NCI-H1092 (cell line): Measurements from ENCODE around the gene RIPOR3.
"Not testable (repeated sequence)": the region's sequence is repeated elsewhere in the genome, so short reads cannot be mapped to it uniquely, and the experiment has no call there.

Experiments used
- DNase-seq: peaks from one replicate; lab custom pipeline; 2025; lab: John Stamatoyannopoulos, UW

The RIPOR3 gene

DNA sequence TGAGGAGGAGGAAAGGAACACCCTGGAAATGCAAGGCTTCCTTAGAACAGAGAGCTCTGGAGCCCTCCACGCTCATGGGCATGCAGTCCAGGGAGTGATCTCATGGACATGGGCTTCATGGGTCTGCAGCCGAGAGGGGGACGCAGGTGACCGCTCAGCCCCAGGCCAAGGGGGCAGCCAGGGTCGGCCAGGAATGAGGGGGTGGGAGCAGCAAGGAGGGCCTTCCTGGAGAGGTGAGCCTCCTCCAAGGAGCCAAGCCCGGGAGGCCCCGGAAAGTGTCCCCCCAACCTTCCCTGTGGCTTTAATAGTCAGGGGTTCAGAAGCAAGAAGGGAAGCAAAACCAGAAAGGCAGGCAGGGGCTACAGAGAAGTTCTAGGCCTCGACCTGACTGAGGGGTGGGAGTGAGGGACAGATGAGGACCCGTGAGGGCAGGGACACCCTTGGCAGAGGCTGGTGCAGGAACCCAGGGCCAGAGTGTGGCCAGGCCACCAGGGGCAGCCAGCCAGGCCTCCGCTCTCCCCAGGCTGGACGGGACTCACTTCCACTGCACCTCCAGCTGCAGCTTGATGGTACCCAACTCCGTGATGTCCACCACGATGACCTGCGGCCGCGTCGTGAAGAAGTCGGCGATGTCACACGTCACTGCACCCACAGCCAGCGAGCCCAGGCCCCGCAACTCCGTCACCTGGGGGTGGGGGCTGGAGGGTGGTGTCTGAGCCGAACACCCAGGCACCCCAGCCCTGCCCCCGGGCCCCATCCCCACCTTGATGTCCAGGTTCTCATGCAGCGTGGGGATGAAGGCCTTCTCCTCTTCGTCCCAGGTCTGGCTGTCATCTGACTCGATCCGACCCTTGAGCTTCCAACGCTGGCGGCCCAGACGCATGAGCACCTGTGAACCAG is 83.2 kb downstream of the RIPOR3 start:
- DNase-seq = no peak

DNA sequence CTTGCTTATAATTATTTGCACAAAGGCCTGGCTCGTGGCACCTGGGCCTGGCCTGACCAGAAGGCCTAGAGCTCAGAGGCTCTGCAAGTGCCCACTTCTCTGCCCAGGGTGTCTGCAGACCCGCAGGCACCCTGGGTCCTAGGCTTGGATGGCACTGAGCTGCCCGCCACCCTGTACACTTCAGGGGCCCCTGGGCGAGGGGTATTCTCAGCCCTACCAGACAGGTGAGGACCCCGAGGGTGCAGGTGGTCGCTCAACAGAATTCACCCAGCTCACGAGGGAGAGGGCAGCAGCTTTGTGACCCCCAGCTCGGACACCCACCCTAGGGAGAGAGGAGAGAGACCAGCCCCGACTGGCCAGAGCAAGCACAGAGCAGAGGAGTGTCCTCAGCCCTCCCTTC is 83.9 kb downstream of the RIPOR3 start:
- no peak for DNase-seq

DNA sequence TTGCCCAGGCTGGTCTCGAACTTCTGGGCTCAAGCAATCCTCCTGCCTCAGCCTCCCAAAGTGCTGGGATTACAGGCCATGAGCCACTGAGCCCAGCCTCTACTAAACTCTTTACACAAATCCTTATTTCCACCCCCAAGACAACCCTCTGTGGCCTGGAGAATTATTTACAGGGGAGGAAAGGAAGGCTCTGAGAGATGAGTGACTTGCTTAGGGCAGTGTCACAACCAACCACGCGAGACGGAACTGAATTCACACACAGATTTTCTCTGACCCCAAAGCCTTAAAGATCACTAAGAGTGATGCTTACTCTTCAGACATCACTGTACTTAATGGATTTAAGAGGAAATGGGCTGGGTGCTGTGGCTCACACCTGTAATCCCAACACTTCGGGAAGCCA is 86.2 kb downstream of the RIPOR3 start:
- DNase-seq = no peak

DNA sequence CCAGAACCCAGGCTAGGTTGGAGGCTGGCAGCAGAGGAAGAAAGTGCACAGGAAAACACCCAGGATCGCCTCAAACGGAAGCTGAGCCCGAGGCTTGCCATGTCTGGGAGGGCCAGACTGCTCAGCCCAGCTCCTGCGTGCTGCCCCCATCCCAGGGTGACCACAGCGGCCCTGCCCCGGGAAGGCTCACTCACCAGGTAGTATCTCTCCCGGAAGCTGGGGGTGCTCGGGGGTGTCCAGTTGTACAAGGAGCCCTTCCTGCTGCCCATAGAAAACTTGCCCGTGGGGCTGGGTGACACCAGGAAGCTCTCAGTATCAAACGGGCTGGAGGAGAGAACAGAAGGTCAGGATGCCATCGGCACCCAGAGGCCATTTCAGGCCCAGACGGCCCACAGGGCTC is 86.9 kb downstream of the RIPOR3 start:
- no peak for DNase-seq

DNA sequence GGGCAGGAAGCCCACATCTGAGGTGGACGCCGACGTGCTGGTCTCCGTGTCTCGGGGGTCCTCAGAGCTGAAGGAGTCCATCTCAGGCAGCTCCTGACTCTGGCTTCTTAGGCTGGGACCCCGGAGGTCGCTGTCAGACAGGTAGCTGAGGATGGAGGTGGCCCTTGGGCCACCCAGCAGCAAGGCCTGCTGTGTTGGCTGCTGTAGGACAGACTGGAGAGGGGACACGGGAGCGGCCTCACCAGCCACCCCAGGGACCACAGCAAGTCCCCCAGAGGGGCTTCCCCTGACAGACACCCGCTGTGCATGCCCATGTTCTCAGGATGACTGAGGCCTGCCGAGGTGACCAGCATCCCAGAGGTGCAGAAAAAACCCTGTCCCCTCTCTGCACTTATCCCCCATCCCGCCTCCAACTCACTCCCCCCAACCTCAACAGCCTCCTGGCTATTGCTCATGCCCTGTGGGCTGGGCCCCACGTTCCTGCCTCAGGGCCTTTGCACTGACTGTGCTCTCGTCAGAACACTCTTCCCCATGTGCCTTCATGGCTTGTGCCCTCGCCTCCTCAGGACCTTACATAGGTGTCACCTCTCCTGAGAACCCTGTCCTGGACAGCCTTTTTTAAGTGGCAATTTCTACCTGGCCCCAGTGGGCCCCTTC is 88.8 kb downstream of the RIPOR3 start:
- no peak for DNase-seq

DNA sequence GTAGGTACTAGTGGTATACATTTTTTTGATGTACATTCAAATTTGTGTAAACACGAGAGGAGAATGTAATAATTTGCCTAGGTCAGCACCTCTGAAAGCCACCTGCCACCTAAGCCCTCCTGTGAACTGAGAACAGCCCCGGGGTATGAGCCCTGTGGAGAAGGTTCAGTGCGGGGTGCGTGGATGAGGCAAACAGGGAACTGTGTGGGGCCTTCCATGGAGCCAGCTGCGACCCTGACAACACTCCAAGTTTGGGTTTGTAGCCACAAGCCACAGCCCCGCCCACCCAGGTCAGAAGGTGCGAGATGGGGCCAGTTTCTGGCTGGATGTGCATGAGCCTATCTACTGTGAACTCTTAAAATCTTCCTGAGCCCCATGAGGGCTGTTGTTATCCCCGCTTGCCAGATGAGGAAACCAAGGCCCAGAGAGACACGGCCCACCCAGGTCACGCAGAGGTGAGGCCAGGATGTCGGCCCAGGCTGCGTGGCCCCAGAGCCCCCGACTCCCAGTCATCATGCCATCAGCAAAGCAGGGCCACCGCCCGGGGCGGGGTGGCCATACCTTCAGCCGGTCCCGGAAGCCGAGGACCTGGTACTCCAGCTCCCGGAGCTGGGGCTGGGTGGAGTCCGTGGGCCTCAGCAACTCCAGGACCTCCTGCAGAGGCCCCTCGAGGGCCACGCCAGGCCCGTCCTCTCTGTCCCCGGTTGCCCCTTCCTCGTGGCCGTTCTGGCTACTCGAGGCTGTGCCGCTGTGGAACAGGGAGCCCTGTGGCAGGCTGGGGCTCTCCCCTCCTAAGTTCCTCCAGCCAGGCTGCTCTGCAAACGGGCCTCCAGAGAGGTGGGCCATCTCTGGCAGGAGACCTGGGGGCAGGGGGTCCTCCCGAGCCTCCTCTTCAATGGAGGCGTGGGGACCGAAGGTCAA is 89.6 kb downstream of the RIPOR3 start:
- no peak for DNase-seq

DNA sequence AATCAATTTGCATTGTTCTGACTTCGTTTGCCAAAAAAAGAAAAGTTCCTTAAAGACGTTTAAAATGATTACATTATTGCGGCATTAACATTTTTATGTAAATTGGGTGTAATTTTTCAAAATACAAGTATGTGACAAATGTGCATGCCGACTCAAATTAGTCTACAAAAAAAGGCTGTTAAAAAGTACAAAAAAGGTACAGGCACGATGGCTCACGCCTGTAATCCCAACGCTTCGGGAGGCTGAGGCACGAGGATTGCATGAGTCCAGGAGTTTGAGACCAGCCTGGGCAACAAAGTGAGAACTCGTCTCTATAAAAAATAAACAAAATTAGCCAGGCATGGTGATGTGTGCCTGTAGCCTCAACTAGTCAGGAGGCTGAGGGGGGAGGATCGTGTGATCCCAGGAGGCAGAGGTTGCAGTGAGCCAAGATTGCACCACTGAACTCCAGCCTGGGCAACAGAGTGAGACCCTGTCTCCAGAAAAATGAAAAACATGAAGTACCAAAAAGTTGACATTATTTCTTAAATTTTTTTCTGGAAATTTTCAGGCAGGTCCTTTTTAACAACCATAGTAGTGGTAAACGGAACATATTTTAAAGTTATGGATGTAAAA is 91.0 kb downstream of the RIPOR3 start:
- no peak for DNase-seq

DNA sequence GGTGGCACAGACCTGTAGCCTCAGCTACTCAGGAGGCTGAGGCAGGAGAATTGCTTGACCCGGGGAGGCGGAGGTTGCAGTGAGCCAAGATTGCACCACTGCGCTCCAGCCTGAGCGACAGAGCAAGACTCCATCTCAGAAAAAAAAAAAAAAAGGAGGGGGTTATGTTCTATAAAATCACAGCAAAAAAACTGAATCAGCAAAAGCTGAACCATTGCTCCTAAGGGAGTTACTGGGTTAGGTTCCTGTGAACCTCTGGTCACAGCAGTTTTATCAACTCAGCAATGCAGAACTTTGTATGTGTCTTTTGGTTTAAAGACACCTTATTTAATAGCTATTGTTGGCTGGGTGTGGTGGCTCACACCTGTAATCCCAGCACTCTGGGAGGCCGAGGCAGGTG is 92.6 kb downstream of the RIPOR3 start:
- not testable (repeated sequence) for DNase-seq

DNA sequence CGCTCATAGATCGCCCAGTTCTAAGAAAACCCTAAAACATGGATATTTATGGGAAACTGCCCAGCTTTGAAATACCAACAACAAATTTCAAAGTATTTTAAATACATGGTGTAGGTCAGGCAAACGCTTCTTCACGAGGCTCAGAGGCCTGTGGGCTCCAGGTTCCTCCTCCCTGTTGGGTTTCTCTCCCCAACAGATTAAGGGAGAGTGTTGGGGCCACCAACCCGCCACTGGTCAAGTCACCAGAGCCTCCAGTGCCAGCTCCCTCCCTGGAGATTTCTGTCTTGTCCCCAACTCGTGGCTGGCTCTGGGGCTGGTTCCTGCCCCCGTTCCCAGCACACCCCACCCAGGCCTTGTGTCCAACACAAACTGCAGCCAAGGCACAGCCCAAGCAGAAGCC is 93.3 kb downstream of the RIPOR3 start:
- DNase-seq = no peak

DNA sequence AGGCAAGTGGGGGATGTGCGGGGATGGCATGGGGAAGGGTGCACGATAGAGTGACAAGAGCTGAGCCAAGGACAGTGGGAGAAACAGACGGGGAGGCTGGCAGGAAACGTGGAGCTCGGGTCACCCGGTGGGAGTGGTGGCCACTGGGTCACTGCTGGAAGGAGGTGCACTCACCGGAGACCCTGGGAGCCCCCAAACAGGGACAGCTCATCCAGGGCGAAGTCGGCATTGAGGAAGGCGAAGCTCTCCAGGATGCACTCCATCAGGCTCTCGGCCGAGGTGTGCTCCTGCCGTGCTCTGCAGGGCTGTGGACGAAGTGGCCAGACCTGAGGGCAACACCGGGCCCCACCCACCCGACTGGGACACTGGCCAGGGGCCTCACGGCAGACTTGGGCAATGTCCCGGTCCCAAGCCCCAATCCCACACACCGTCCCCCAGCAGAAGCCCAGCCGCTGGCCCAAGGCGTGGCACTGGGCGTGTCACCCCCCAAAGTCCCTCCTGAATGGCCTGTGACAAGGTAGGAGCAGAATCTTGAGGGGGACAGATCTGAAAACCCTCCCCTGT is 93.9 kb downstream of the RIPOR3 start:
- no peak for DNase-seq

DNA sequence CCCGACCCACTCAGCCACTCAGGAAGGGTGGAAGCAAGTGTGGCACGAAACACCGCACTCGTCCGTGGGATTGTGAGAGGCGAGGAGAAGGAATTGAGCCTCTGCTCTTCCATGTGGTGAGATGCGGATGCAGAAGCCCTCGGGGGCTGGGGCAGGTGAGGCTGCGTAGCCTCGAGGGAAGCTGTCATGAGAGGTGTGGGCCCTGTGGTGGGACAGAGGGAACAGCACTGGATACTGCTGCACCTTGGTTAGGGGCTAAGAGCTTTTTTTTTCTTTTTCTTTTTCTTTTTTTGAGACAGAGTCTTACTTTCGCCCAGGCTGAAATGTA is 94.7 kb downstream of the RIPOR3 start:
- DNase-seq = no peak

DNA sequence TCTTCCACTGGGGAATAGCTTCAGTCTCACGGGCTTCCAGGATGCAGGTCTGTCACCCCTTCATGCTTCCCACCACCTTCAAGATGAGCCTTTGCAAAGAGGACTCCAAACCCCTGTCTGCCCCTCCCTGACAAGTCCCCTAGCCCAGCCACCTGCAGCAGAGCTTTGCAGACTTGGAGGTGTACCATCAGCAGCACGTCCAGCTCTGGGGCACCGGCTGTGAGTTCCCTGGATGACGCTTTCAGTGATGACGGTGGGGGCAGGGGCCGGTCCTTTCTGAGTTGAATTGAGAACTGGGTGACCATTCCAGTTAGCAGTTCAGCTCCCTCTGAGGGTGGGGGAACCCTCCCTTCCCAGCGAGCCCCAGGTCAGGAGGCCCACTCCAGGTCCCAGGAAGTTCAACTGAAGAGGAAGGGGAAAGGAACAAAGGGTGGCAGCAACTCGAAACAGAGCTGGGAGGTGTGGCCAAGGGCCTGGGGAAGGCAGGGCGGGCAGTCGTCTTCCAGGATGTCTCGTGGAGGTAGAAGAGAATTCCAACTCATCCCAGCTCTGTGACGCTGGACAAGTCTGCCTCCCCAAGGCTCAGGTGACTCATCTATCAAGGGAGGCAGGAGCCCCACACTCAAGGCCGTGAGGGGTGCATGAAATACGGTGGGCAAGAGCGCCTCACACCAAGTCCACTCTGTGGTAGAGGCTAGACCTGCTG is 95.2 kb downstream of the RIPOR3 start:
- DNase-seq = no peak

DNA sequence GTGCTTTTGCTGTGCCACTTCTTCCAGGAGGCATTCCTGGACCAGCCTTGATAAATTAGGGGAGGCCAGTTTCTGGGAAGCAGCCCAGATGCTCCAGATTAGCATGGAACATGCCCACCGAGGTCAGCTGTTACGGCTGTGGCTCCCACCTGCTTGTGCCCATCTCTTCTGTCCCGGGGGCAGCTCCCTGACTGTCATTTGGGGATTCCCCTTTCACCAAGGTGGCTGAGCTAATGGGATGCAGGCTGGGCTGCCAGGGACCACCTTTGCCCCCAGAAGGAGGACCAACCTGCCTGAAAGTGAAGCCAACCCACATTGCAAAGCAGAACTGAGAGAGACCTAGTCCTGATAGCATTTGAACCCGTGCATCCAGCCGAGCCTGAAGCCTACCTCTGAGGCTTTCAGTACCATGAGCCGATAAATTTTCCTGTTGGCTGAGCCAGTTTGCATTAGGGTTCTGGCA is 95.9 kb downstream of the RIPOR3 start:
- no peak for DNase-seq

DNA sequence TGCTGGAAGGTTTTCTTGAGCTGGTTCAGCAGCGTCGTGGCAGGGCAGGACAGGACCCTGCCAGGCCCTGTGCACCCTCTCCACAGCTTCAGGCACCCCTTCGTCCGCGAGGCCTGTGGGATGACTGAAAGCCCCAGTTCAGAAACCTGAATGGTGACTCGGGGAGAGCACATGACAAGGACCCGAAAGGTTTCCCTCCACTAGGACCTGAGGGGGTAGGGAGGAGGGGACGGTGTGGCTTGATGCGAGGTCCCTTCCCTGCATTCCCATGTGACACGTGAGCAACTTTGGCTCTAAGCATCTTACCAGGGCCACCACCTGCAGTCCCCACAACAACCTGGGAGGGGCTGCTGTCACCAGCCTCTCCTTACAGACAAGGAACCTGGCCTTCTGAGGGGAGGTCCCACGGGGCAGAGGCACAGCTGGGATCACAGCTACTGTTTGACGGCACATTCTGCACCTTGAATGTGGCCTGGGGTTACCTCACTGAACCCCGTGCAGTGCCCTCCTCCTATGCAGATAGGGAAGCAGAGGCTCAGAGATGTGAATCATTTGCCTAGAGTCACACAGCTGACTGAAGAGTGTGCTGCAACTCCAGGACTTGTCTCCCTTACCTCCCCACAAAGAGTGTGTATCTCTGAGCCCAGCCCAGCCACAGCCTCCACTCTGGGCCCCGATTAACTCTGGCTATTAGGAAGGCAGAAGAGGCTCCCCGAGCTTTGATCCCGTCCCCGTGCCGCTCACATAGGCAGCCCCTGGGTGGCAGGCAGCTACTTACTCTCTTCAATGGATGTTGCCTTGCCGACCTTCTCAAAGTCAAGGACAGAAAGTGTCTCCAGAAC is 96.5 kb downstream of the RIPOR3 start:
- no peak for DNase-seq

DNA sequence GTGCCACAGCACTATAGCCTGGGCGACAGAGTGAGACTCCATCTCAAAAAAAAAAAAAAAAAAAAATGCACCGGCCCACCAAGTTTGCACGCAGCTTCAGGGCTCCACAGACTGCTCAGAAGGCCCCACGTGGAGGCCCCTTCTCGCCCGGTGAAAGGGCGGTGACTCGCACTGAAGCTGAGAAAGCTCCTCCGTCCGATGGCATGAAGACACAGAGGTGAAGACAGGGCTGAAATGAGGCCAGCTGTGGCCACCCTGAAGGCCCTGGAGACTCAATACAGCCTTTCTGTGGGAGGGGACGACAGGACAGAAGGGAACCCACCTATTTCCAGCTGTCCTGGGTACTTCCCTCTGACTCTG is 97.1 kb downstream of the RIPOR3 start:
- DNase-seq = no peak

DNA sequence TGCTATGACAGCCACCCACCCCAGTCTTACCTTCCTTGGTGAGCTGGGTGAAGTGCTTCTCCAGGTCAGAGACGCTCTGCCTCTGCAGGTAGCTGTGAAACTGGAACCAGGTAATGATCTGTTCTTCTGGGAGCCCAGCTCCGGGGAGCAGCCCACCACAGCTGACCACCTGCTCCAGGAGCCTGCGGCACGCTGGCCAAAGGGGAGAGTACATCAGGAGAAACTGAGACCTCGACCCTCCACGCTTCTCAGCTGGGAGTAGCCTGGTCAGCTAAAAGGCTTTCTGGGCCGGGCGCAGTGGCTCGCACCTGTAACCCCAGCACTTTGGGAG is 98.4 kb downstream of the RIPOR3 start:
- no peak for DNase-seq

DNA sequence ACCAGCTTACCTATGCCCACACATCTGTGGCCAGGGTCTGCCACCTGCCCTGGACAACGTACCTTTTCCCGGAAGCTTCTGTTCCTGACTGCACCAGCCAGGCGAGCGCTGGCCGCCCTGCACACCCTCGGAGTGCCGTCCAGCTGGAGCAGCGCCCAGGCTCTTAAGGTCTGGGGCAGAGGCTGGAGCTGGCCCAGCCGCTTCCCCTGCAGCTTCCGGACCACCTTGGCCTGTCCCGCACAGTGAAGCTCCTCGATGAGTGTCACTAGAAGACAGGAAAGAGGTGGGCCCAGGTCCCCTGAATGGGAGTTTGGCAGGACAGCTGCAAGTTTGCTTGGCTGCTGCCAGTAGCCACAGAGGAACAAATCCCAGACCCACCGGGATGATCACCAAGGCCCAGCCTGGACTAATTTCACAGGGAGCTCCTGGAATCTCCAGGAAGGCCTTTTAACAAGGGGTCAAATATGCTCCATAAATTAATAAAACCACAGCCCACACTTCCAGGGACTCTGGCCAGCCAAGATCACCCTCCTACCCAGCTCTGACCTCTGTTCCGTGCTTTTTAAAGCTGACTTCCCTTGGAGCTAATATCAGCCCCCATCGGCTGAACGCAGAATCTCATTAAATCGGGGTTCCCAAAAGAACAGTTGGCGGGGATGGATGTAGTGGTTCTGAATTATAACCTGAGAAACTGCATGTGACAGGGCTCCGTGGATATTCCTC is 98.9 kb downstream of the RIPOR3 start:
- DNase-seq = no peak

DNA sequence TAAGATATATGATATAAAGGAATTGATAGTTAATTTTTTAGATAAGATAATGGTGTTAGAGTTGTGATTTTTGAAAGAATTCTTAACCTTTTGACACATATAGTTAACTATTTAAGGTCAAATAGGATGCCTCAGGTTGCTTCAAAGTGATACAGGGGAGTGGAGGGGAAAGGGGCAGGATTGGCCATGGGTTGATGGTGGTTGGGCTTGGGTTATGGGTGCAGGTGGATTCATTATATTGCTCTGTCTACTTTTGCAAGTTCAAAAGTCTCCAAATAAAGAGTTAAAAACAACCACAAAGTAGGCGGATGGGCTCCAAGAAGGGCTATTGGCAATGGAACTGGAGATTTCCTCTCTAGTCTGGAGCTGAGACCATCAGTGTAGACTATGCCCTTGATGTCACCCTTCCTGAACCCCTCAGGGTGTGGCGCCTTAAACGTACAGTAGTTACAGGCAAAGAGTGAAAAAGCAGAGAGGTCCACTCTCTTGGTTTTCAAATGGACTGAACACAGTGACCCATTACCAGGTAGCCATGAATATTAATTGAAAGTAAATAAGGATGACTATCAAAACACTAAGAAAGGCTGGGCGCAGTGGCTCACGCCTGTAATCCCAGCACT is 100.0 kb downstream of the RIPOR3 start:
- DNase-seq = no peak

DNA sequence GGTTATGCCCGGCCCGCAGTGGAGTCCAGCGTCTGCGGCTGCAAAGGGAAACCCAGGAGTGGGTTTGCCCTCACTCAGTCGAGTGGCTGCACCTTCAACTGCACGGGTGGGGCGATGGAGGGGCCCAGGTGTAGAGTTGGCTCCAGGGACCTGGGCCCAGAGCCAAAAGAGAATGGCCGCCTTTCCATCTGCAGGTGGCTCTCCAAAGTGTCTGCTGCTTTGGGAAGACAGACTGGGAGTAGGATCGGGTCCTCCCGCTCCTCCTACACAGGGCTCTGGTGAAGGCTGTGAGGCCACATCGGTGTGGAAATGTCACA is 101.0 kb downstream of the RIPOR3 start:
- no peak for DNase-seq
